ENCODE measurements around the gene HPSE. TPM values are rescaled to one million over a fixed set of nuclear protein-coding genes. Genes with fewer than 3 reads are reported as not detected.
A peak's percentile ranks its signal among the peaks of the same experiment; 100 is the strongest.
"Not testable (repeated sequence)": the region's sequence is repeated elsewhere in the genome, so short reads cannot be mapped to it uniquely, and the experiment has no call there.

The HPSE gene
- total RNA-seq, 1 donor from 2014 or later, result 15.4 TPM

GRCh38 chr4:83331956-83332355 lies 2.7 kb downstream of the HPSE start:
- ATAC-seq, result no peak

GRCh38 chr4:83329521-83330110 lies 5.0 kb downstream of the HPSE start:
- ATAC-seq, result peak; percentile 24

GRCh38 chr4:83328521-83329187 lies 6.0 kb downstream of the HPSE start:
- ATAC-seq, result peak; percentile 55

- ATAC-seq, result no peak
These were observed 8.1 kb downstream of the HPSE start for GRCh38 chr4:83326546-83326945.

GRCh38 chr4:83325306-83325705 lies 9.3 kb downstream of the HPSE start:
- ATAC-seq, result not testable (repeated sequence)

GRCh38 chr4:83323136-83323535 lies 11.5 kb downstream of the HPSE start:
- no peak for ATAC-seq

- no peak for ATAC-seq
These were observed 14.1 kb downstream of the HPSE start for GRCh38 chr4:83320548-83320947.

GRCh38 chr4:83318666-83319065 lies 16.0 kb downstream of the HPSE start:
- ATAC-seq, result no peak

- no peak for ATAC-seq
These were observed 17.0 kb downstream of the HPSE start for GRCh38 chr4:83317671-83318070.

- peak; percentile 99 for ATAC-seq
These were observed 18.0 kb downstream of the HPSE start for GRCh38 chr4:83316459-83317165.

- ATAC-seq, result peak; percentile 32
These were observed 19.2 kb downstream of the HPSE start for GRCh38 chr4:83315341-83315870.

- no peak for ATAC-seq
These were observed 26.0 kb downstream of the HPSE start for GRCh38 chr4:83308672-83309071.

- peak; percentile 81 for ATAC-seq
These were observed 26.7 kb downstream of the HPSE start for GRCh38 chr4:83307920-83308319.

- ATAC-seq, result no peak
These were observed 29.5 kb downstream of the HPSE start for GRCh38 chr4:83305187-83305586.

GRCh38 chr4:83297548-83298260 lies 36.9 kb downstream of the HPSE start:
- peak; percentile 61 for ATAC-seq

GRCh38 chr4:83293305-83294046 lies 41.2 kb downstream of the HPSE start:
- no peak for ATAC-seq

- ATAC-seq, result not testable (repeated sequence)
These were observed 44.4 kb downstream of the HPSE start for GRCh38 chr4:83290059-83290774.

GRCh38 chr4:83288381-83288780 lies 46.3 kb downstream of the HPSE start:
- ATAC-seq, result not testable (repeated sequence)

- peak; percentile 17 for ATAC-seq
These were observed 49.6 kb downstream of the HPSE start for GRCh38 chr4:83285055-83285407.

- peak; percentile 97 for ATAC-seq
These were observed 50.2 kb downstream of the HPSE start, which contains the start of gene COQ2 for GRCh38 chr4:83284193-83285054. COQ2 (minus strand) TSS chr4:83284798; CDS start chr4:83284764, 34 bp downstream.
